H1 (cell line): ENCODE results near the gene FOXL2.

ENCODE experiments used
- SRF ChIP-seq: IDR thresholded peaks from 2 replicates; pipeline ENCODE4 v1.6.1; 2011; ENCODE audit warnings: mild to moderate bottlenecking, low read depth, low read length, moderate library complexity
- TCF12 ChIP-seq: IDR thresholded peaks from 2 replicates; pipeline ENCODE4 v1.6.1; 2011; ENCODE audit warnings: low read depth, mild to moderate bottlenecking, low read length
- TF ChIP-seq, protein P1 (sequence below), 3 experiments: IDR thresholded peaks; 1 replicate in 2 of 3; 2 replicates in 1 of 3; pipeline versions ENCODE4 v1.5.1 to v1.6.1; 2011; ENCODE audit warnings: low read length in 3 of 3, mild to moderate bottlenecking in 3 of 3, inconsistent platforms in 2 of 3, low read depth in 1 of 3, moderate library complexity in 1 of 3; ENCODE audit not compliant: insufficient read depth in 1 of 3; ENCODE audit errors: control extremely low read depth in 1 of 3

DNA sequence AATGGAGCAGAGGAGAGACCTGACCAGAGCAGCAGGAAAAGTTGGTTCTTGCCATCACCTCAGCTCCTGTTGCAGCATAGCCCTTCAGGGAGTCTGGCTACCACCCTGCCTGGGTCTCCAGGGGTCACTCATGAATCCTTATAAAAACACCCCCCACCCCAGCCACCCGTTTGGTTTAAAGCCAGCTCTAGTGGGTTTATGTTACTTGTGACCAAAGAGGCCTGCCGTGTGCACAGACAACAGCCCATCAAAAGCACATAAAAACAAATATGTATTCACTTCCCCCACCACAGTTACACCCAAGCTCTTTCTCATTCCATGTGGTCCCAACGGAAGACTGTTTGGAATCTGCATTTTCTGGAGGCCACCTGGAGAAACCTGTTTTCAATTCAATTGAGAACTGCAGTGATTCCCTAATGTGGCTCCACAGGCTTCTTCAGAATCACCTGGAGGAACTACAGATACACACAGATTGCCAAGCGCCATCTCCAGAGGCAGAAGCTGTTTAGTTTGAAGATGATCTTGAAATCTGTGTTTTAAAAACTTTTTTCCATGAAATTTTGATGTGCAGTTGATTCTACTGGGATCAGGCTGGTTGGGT lies 13.8 kb downstream of the FOXL2 start:
- TF ChIP-seq, protein P1, sequence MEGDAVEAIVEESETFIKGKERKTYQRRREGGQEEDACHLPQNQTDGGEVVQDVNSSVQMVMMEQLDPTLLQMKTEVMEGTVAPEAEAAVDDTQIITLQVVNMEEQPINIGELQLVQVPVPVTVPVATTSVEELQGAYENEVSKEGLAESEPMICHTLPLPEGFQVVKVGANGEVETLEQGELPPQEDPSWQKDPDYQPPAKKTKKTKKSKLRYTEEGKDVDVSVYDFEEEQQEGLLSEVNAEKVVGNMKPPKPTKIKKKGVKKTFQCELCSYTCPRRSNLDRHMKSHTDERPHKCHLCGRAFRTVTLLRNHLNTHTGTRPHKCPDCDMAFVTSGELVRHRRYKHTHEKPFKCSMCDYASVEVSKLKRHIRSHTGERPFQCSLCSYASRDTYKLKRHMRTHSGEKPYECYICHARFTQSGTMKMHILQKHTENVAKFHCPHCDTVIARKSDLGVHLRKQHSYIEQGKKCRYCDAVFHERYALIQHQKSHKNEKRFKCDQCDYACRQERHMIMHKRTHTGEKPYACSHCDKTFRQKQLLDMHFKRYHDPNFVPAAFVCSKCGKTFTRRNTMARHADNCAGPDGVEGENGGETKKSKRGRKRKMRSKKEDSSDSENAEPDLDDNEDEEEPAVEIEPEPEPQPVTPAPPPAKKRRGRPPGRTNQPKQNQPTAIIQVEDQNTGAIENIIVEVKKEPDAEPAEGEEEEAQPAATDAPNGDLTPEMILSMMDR (IDR thresholded peaks at IDR 0.05; ENCODE audit: control extremely low read depth in 1 of 3, insufficient read depth in 1 of 3, low read depth in 1 of 3, low read length in 3 of 3): no peak
- TF ChIP-seq TCF12: 0 out of 2 replicates have a peak, but pooled peaks have one; percentile 28
- TF ChIP-seq SRF: no peak
